Caco-2 (cell line): ENCODE measurements around the gene CENPL. TPM values are rescaled to one million over a fixed set of nuclear protein-coding genes. Genes with fewer than 3 reads are reported as not detected.

Experiments
- BruUV-seq: library from RNA; stranded (reverse); fragments of 400-500 nt; replicated peaks from 2 replicates; lab custom pipeline; 2021; lab: Mats Ljungman, UMichigan
- CTCF ChIA-PET: fragments of 300-600 bp; sonication (Branson Sonifier 250); formaldehyde crosslinking; loops from one replicate; lab custom pipeline; 2022; ENCODE audit warnings: antibody characterized with exemption; lab: Charles Lee
- POLR2A ChIA-PET: fragments of 300-600 bp; sonication (Branson Sonifier 250); formaldehyde crosslinking; loops from one replicate; lab custom pipeline; 2022; ENCODE audit warnings: antibody characterized with exemption; lab: Charles Lee
- DNase-seq, 2 experiments: peaks; one replicate each; pipeline versions ENCODE4 v3.0.0 to v3.0.0-alpha.2; 2020 to 2022
- H3K27me3 ChIP-seq: replicated peaks from 2 replicates; pipeline ENCODE4 v1.6.0; 2011; ENCODE audit warnings: low read length; ENCODE audit not compliant: control insufficient read depth, insufficient read depth
- H3K36me3 ChIP-seq: 2 replicates; pipeline ENCODE4 v1.5.1; 2011; ENCODE audit warnings: low read length; ENCODE audit not compliant: control insufficient read depth, insufficient read depth
- H3K4me1 ChIP-seq: fragments of 250-450 bp; sonication (Bioruptor Pico); 2 replicates; pipeline ENCODE4 v1.5.1; 2020; ENCODE audit warnings: mild to moderate bottlenecking
- H3K4me3 ChIP-seq: 2 replicates; pipeline ENCODE4 v1.5.1; 2011; ENCODE audit warnings: low read depth, mild to moderate bottlenecking, control low read depth, low read length
- H3K9me3 ChIP-seq: fragments of 250-450 bp; sonication (Bioruptor Pico); 2 replicates; pipeline ENCODE4 v1.5.1; 2020; ENCODE audit warnings: mild to moderate bottlenecking, moderate library complexity
- H3K27ac Mint-ChIP-seq: one replicate; pipeline ENCODE4 v1.8.0; 2022; ENCODE audit warnings: mixed read lengths; ENCODE audit not compliant: unreplicated experiment
- H3K27me3 Mint-ChIP-seq: one replicate; pipeline ENCODE4 v1.8.0; 2022; ENCODE audit warnings: mixed read lengths; ENCODE audit not compliant: insufficient read depth, unreplicated experiment
- H3K36me3 Mint-ChIP-seq: one replicate; pipeline ENCODE4 v1.8.0; 2022; ENCODE audit warnings: mild to moderate bottlenecking, mixed read lengths; ENCODE audit not compliant: insufficient read depth, unreplicated experiment
- H3K4me1 Mint-ChIP-seq: one replicate; pipeline ENCODE4 v1.8.0; 2022; ENCODE audit warnings: low read depth, mixed read lengths; ENCODE audit not compliant: unreplicated experiment
- H3K4me3 Mint-ChIP-seq: one replicate; pipeline ENCODE4 v1.8.0; 2022; ENCODE audit warnings: mild to moderate bottlenecking, moderate library complexity, mixed read lengths; ENCODE audit not compliant: unreplicated experiment
- H3K9me3 Mint-ChIP-seq: one replicate; pipeline ENCODE4 v1.8.0; 2022; ENCODE audit warnings: mixed read lengths; ENCODE audit not compliant: unreplicated experiment
- CTCF ChIP-seq, 2 experiments: fragments of 200-600 bp in 1 of 2; IDR thresholded peaks; 1 replicate in 1 of 2; 2 replicates in 1 of 2; pipeline versions ENCODE4 v1.5.1 to v1.8.0; 2011 to 2022; ENCODE audit warnings: antibody characterized with exemption in 1 of 2, control low read depth in 1 of 2, inconsistent platforms in 1 of 2, low read depth in 1 of 2, low read length in 1 of 2, mild to moderate bottlenecking in 1 of 2, moderate library complexity in 1 of 2; ENCODE audit not compliant: insufficient read depth in 1 of 2, severe bottlenecking in 1 of 2, unreplicated experiment in 1 of 2
- intact Hi-C: fragments of 100-400 bp; cut with micrococcal nuclease; formaldehyde crosslinking; loops from one replicate; pipeline ENCODE4 v1.10.0; 2022; ENCODE audit not compliant: unreplicated experiment
- total RNA-seq: library from RNA; stranded (reverse); gene quantifications from 2 replicates; pipeline ENCODE4 v1.2.3, GENCODE V29; 2022

The CENPL gene
- total RNA-seq, 1 experiment from 2014 or later = 21.3 TPM

DNA sequence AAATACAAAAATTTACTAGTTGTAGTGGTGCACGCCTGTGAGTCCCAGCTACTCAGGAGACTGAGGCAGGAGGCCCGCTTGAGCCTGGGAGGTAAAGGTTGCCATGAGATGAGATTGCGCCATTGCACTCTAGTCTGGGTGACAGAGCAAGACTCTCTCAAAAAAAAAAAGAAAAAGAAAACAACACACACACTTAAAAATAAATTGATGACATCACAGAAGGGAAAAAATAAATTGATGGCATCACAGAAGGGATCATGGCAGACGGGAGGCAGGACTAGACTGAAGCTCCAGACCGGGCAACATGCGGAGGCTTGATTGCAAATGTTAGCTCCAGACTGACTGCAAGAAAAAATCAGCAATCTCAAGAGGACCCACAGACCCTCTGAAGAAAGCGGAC is 66.6 kb downstream of the CENPL start:
- Histone ChIP-seq H3K27me3 (no peaks in the 10 kb centered on the region), H3K9me3 (no peaks in the 10 kb centered on the region; the same call in 1 of the 2 replicates), H3K4me1 (no peaks in the 10 kb centered on the region), H3K36me3 (0 out of 2 replicates have a peak, but pooled peaks cover 1% of the 10 kb centered on the region), H3K4me3 (no peak overlapping the region)
- DNase-seq = no peak
- no peaks in the 10 kb centered on the region for H3K4me1 Mint-ChIP-seq
- H3K9me3 Mint-ChIP-seq = peaks cover 33% of the 10 kb centered on the region
- no peaks in the 10 kb centered on the region for H3K27me3 Mint-ChIP-seq
- ChIA-PET POLR2A (no interaction called here), CTCF (no interaction called here)
- TF ChIP-seq CTCF (IDR thresholded peaks at IDR 0.05; ENCODE audit: insufficient read depth in 1 of 2, low read depth in 1 of 2, low read length in 1 of 2, severe bottlenecking in 1 of 2, unreplicated experiment in 1 of 2) = no peak
- H3K4me3 Mint-ChIP-seq = no peak overlapping the region
- H3K27ac Mint-ChIP-seq = no peak overlapping the region
- intact Hi-C loops = no loop called here
- H3K36me3 Mint-ChIP-seq = peaks cover 40% of the 10 kb centered on the region
- BruUV-seq = no TSS peak

DNA sequence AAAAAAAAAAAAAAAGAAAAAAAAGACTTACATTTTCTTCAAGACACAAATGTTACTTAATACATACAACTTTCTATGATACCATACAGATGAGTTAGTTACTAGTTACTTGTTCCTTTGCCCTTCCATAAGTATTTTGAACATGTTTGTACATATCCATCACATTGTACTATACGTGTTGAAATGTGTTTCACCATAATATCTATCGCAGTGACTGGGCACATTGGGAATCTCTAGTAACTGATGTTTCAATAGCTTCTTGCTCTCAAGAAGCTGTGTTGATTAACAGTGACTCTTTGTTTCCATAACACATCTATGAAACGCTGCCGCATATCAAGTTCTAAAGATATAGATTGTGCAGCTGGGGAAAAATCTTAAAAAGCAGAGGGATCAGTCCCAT is 67.0 kb downstream of the CENPL start:
- intact Hi-C loops = no loop called here

DNA sequence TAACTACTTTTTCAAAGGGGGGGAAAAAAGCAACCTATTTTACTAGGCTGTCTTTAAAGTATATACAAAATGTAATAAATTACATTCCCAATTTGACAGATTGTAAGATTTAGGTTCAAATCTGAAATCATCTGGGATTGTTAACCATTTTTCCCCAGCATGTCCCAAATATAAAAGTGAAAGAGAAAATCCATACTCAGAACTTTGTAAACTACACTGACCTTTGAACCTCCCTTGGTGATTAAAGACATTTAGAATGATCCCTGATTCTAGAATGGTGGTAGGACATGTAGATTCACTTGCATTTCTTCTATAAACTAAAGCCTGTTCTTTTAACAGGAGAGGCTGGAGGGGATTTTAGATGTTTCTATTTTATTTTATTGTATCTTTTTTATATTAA is 70.9 kb downstream of the CENPL start:
- H3K27ac Mint-ChIP-seq = no peak overlapping the region
- TF ChIP-seq CTCF (IDR thresholded peaks at IDR 0.05; ENCODE audit: insufficient read depth in 1 of 2, low read depth in 1 of 2, low read length in 1 of 2, severe bottlenecking in 1 of 2, unreplicated experiment in 1 of 2) = no peak

More for the DNA sequence above, 67.0 kb downstream of the CENPL start:
- H3K36me3 ChIP-seq = 0 out of 2 replicates have a peak, but pooled peaks cover 1% of the 10 kb centered on the region
- H3K36me3 Mint-ChIP-seq = peaks cover 40% of the 10 kb centered on the region
- H3K4me3 ChIP-seq = no peak overlapping the region
- ChIA-PET CTCF (no interaction called here), POLR2A (no interaction called here)
- H3K27ac Mint-ChIP-seq = no peak overlapping the region
- H3K4me1 ChIP-seq = no peaks in the 10 kb centered on the region
- peaks cover 29% of the 10 kb centered on the region for H3K9me3 Mint-ChIP-seq
- DNase-seq = no peak
- no peaks in the 10 kb centered on the region for H3K4me1 Mint-ChIP-seq
- no peaks in the 10 kb centered on the region for H3K9me3 ChIP-seq
- no peaks in the 10 kb centered on the region for H3K27me3 Mint-ChIP-seq
- H3K4me3 Mint-ChIP-seq = no peak overlapping the region
- TF ChIP-seq CTCF (IDR thresholded peaks at IDR 0.05; ENCODE audit: insufficient read depth in 1 of 2, low read depth in 1 of 2, low read length in 1 of 2, severe bottlenecking in 1 of 2, unreplicated experiment in 1 of 2) = no peak
- H3K27me3 ChIP-seq = no peaks in the 10 kb centered on the region
- no TSS peak for BruUV-seq

More for the DNA sequence above, 70.9 kb downstream of the CENPL start:
- BruUV-seq = no TSS peak
- Histone ChIP-seq H3K27me3 (no peaks in the 10 kb centered on the region), H3K9me3 (no peaks in the 10 kb centered on the region), H3K4me1 (no peaks in the 10 kb centered on the region), H3K36me3 (no peaks in the 10 kb centered on the region), H3K4me3 (no peak overlapping the region)
- ChIA-PET POLR2A (no interaction called here), CTCF (no interaction called here)
- no peak overlapping the region for H3K4me3 Mint-ChIP-seq
- H3K36me3 Mint-ChIP-seq = peaks cover 28% of the 10 kb centered on the region
- no peaks in the 10 kb centered on the region for H3K4me1 Mint-ChIP-seq
- no peak for DNase-seq
- no peaks in the 10 kb centered on the region for H3K27me3 Mint-ChIP-seq
- intact Hi-C loops = no loop called here
- H3K9me3 Mint-ChIP-seq = no peaks in the 10 kb centered on the region

Other genes starting within 250 kb of the CENPL start
- not detected in 2 replicates for gene SLC9C2, start 221.8 kb downstream of the CENPL start, total RNA-seq
- not detected in 2 replicates for gene TEX50, start 189.5 kb downstream of the CENPL start, total RNA-seq
- not detected in 2 replicates for gene ANKRD45, start 155.0 kb downstream of the CENPL start, total RNA-seq
- 11.7 and 12.8 TPM in 2 replicates for gene KLHL20, start 109.9 kb downstream of the CENPL start, total RNA-seq
- gene DARS2, start 210 bp downstream of the CENPL start, total RNA-seq = 41.3 and 45.1 TPM in 2 replicates
- gene GAS5, start 43.1 kb upstream of the CENPL start, total RNA-seq = 559 and 641 TPM in 2 replicates
- gene ZBTB37, start 43.5 kb upstream of the CENPL start, total RNA-seq = 8.1 and 8.4 TPM in 2 replicates
- gene SERPINC1, start 92.4 kb upstream of the CENPL start, total RNA-seq = 0.65 and 0.98 TPM in 2 replicates
- 29.2 and 36.3 TPM in 2 replicates for gene RC3H1, start 197.5 kb upstream of the CENPL start, total RNA-seq